ENCODE results near the gene TSPAN7. TPM values are rescaled to one million over a fixed set of nuclear protein-coding genes. Genes with fewer than 3 reads are reported as not detected.

The TSPAN7 gene
- total and polyA plus RNA-seq, 2 donors (not counting 1 experiment from before 2014, with no cell fraction given): 0.07 to 0.32 TPM

GRCh38 chrX:38654302-38654701 is 93.0 kb downstream of the TSPAN7 start:
- Histone ChIP-seq H4K20me1 (ENCODE audit: control insufficient read depth, insufficient read depth, low read length, poor library complexity, severe bottlenecking) (no peaks in the 10 kb centered on the region), H3K4me2 (replicated peaks; ENCODE audit: low read depth, low read length, poor library complexity, severe bottlenecking) (no peak overlapping the region), H3K27me3 (replicated peaks in 1 of 4; ENCODE audit: control extremely low read depth in 1 of 4, control insufficient read depth in 3 of 4, insufficient read depth in 4 of 4, low read length in 3 of 4) (no peaks in the 10 kb centered on the region), H3K79me2 (ENCODE audit: control insufficient read depth, insufficient read depth, low read length) (no peaks in the 10 kb centered on the region), H3K4me3 (ENCODE audit: control extremely low read depth in 1 of 5, extremely low read depth in 1 of 5, insufficient read depth in 1 of 5, low read depth in 2 of 5, low read length in 4 of 5) (no peak overlapping the region), H3K4me1 (ENCODE audit: control insufficient read depth in 2 of 2, insufficient read depth in 2 of 2, low read length in 2 of 2) (no peaks in the 10 kb centered on the region), H3K9ac (ENCODE audit: low read length) (no peak overlapping the region), H2AFZ (ENCODE audit: insufficient read depth, low read depth, low read length, poor library complexity, severe bottlenecking) (no peak overlapping the region), H3K9me3 (ENCODE audit: control extremely low read depth in 1 of 3, control insufficient read depth in 2 of 3, insufficient read depth in 1 of 3, low read length in 2 of 3) (no peaks in the 10 kb centered on the region), H3K27ac (ENCODE audit: low read length in 2 of 2) (no peak overlapping the region), H3K36me3 (replicated peaks in 1 of 2; ENCODE audit: control extremely low read depth in 1 of 2, control insufficient read depth in 1 of 2, extremely low read depth in 1 of 2, insufficient read depth in 2 of 2, low read length in 1 of 2) (no peaks in the 10 kb centered on the region)
- ChIA-PET POLR2A (no interaction called here), CTCF (no interaction called here)
- no peak for TF ChIP-seq EZH2 (IDR thresholded peaks at IDR 0.05; ENCODE audit: borderline replicate concordance, insufficient read depth, low read depth, low read length, poor library complexity, severe bottlenecking)
- TF ChIP-seq, protein P1, sequence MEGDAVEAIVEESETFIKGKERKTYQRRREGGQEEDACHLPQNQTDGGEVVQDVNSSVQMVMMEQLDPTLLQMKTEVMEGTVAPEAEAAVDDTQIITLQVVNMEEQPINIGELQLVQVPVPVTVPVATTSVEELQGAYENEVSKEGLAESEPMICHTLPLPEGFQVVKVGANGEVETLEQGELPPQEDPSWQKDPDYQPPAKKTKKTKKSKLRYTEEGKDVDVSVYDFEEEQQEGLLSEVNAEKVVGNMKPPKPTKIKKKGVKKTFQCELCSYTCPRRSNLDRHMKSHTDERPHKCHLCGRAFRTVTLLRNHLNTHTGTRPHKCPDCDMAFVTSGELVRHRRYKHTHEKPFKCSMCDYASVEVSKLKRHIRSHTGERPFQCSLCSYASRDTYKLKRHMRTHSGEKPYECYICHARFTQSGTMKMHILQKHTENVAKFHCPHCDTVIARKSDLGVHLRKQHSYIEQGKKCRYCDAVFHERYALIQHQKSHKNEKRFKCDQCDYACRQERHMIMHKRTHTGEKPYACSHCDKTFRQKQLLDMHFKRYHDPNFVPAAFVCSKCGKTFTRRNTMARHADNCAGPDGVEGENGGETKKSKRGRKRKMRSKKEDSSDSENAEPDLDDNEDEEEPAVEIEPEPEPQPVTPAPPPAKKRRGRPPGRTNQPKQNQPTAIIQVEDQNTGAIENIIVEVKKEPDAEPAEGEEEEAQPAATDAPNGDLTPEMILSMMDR (IDR thresholded peaks at IDR 0.05): no peak
- Mint-ChIP-seq H3K27ac (no peak overlapping the region), H3K27me3 (no peaks in the 10 kb centered on the region), H3K4me3 (no peak overlapping the region), H3K4me1 (no peaks in the 10 kb centered on the region), H3K9me3 (ENCODE audit: insufficient read depth) (no peaks in the 10 kb centered on the region)
- intact Hi-C loops (cut with micrococcal nuclease): loop anchor here (10.0 kb wide), 1 partner anchor 1150 kb away; no protein-coding TSS in a partner anchor
- ATAC-seq (ENCODE audit: low read depth): no peak
- DNase-seq: no peak
- WGBS (ENCODE audit: insufficient coverage): no CpG with 5 or more reads among the region's 1 CpG

- H2AFZ ChIP-seq (ENCODE audit: insufficient read depth, low read depth, low read length, poor library complexity, severe bottlenecking): no peak overlapping the region
Observed at GRCh38 chrX:38656350-38656915, 95.1 kb downstream of the TSPAN7 start.

More at GRCh38 chrX:38656350-38656915, 95.1 kb downstream of the TSPAN7 start:
- intact Hi-C loops (cut with micrococcal nuclease): loop anchor here (10.0 kb wide), 1 partner anchor 1152 kb away; no protein-coding TSS in a partner anchor
- H4K20me1 ChIP-seq (ENCODE audit: control insufficient read depth, insufficient read depth, low read length, poor library complexity, severe bottlenecking): no peaks in the 10 kb centered on the region
- H3K27me3 ChIP-seq (replicated peaks in 1 of 4; ENCODE audit: control extremely low read depth in 1 of 4, control insufficient read depth in 3 of 4, insufficient read depth in 4 of 4, low read length in 3 of 4): no peaks in the 10 kb centered on the region
- H3K27me3 Mint-ChIP-seq: no peaks in the 10 kb centered on the region
- H3K4me2 ChIP-seq (replicated peaks; ENCODE audit: low read depth, low read length, poor library complexity, severe bottlenecking): no peak overlapping the region
- H3K9me3 ChIP-seq (ENCODE audit: control extremely low read depth in 1 of 3, control insufficient read depth in 2 of 3, insufficient read depth in 1 of 3, low read length in 2 of 3): no peaks in the 10 kb centered on the region
- H3K4me1 Mint-ChIP-seq: no peaks in the 10 kb centered on the region
- DNase-seq: no peak
- no peaks in the 10 kb centered on the region for H3K9me3 Mint-ChIP-seq (ENCODE audit: insufficient read depth)
- no peak for TF ChIP-seq EZH2 (IDR thresholded peaks at IDR 0.05; ENCODE audit: borderline replicate concordance, insufficient read depth, low read depth, low read length, poor library complexity, severe bottlenecking)
- TF ChIP-seq, protein P1 (IDR thresholded peaks at IDR 0.05): no peak
- H3K27ac ChIP-seq (ENCODE audit: low read length in 2 of 2): no peak overlapping the region
- ATAC-seq (ENCODE audit: low read depth): no peak
- ChIA-PET CTCF (interaction anchor here (0.9 kb wide), 1 partner anchor 11 kb away, joined by 3 read pairs; no protein-coding TSS in a partner anchor), POLR2A (no interaction called here)
- H3K4me3 Mint-ChIP-seq: no peak overlapping the region
- H3K79me2 ChIP-seq (ENCODE audit: control insufficient read depth, insufficient read depth, low read length): no peaks in the 10 kb centered on the region
- H3K9ac ChIP-seq (ENCODE audit: low read length): no peak overlapping the region
- no peaks in the 10 kb centered on the region for H3K36me3 ChIP-seq (replicated peaks in 1 of 2; ENCODE audit: control extremely low read depth in 1 of 2, control insufficient read depth in 1 of 2, extremely low read depth in 1 of 2, insufficient read depth in 2 of 2, low read length in 1 of 2)
- H3K4me1 ChIP-seq (ENCODE audit: control insufficient read depth in 2 of 2, insufficient read depth in 2 of 2, low read length in 2 of 2): no peaks in the 10 kb centered on the region
- H3K27ac Mint-ChIP-seq: no peak overlapping the region
- H3K4me3 ChIP-seq (ENCODE audit: control extremely low read depth in 1 of 5, extremely low read depth in 1 of 5, insufficient read depth in 1 of 5, low read depth in 2 of 5, low read length in 4 of 5): no peak overlapping the region
- 100% methylated on average over 1 of the region's 4 CpGs for WGBS (ENCODE audit: insufficient coverage)

All from B cell (primary cell).